ENCODE data around the gene IL32. TPM values are rescaled to one million over a fixed set of nuclear protein-coding genes. Genes with fewer than 3 reads are reported as not detected.

Gene IL32
- total RNA-seq, 1 experiment from 2014 or later, result 89.0 TPM

DNA sequence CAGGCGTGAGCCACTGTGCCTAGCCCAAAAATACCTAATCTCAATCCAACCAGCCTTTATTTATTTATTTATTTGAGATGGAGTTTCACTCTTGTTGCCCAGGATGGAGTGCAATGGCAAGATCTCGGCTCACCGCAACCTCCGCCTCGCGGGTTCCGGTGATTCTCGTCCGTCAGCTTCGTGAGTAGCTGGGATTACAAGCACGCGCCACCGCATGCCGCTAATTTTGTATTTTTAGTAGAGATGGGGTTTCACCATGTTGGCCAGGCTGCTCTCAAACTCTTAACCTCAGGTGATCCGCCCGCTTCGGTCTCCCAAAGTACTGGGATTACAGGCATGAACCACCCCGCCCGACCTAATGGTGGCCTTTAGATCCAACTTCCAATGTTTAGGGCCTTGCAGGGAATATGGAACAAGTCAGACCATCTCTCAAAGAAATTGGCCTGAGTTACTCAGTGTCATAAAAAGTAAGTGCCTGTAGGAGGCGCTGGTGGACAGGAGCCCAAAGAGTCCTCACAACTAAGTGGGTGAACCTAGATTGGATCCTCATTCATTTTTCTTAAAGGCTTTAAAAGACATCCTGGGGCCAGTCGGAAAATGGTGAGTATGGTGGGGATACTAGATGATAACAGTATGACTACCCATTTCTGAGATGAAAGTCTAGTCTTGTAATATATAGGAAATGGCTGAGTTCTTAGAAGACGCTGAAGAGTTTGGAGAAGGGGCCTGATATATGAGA lies 29.0 kb downstream of the IL32 start:
- no peak overlapping the region for H3K27ac Mint-ChIP-seq (ENCODE audit: unreplicated experiment)
- no TSS peak for BruUV-seq (replicated peaks)
- H3K27me3 Mint-ChIP-seq (ENCODE audit: unreplicated experiment), result peaks cover 45% of the 10 kb centered on the region
- TF ChIP-seq, protein P1, sequence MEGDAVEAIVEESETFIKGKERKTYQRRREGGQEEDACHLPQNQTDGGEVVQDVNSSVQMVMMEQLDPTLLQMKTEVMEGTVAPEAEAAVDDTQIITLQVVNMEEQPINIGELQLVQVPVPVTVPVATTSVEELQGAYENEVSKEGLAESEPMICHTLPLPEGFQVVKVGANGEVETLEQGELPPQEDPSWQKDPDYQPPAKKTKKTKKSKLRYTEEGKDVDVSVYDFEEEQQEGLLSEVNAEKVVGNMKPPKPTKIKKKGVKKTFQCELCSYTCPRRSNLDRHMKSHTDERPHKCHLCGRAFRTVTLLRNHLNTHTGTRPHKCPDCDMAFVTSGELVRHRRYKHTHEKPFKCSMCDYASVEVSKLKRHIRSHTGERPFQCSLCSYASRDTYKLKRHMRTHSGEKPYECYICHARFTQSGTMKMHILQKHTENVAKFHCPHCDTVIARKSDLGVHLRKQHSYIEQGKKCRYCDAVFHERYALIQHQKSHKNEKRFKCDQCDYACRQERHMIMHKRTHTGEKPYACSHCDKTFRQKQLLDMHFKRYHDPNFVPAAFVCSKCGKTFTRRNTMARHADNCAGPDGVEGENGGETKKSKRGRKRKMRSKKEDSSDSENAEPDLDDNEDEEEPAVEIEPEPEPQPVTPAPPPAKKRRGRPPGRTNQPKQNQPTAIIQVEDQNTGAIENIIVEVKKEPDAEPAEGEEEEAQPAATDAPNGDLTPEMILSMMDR (IDR thresholded peaks at IDR 0.05; ENCODE audit: unreplicated experiment), result peak; percentile 61
- DNase-seq, result peak; percentile 46
- H3K4me1 Mint-ChIP-seq (ENCODE audit: low read depth, unreplicated experiment), result peaks cover 20% of the 10 kb centered on the region
- CTCF ChIA-PET, result no interaction called here
- no peak overlapping the region for H3K4me3 Mint-ChIP-seq (ENCODE audit: low read depth, unreplicated experiment)
- H3K9me3 Mint-ChIP-seq (ENCODE audit: low read depth, unreplicated experiment), result no peaks in the 10 kb centered on the region
- H3K36me3 Mint-ChIP-seq (ENCODE audit: insufficient read depth, unreplicated experiment), result peaks cover 12% of the 10 kb centered on the region
- intact Hi-C loops (cut with micrococcal nuclease; ENCODE audit: unreplicated experiment), result no loop called here

DNA sequence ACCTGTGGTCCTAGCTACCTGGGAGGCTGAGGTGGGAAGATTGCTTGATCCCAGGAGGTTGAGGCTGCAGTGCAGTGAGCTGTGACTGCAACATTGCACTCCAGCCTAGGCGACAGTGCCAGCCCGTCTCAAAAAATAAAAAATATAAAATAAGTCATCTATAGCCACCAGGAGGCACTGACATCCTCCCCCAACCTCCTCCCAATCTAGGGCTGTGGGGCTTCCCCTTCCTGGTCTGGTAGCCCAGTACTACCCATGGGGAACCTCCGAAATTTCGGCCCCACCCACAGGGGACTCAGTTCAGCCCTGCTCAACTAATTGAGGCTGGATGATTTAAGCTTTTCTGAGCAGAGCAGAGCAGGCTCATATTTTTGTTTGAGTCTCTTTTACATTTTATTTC lies 30.4 kb downstream of the IL32 start:
- H3K4me3 Mint-ChIP-seq (ENCODE audit: low read depth, unreplicated experiment), result no peak overlapping the region
- H3K27me3 Mint-ChIP-seq (ENCODE audit: unreplicated experiment), result peaks cover 50% of the 10 kb centered on the region
- H3K4me1 Mint-ChIP-seq (ENCODE audit: low read depth, unreplicated experiment), result peaks cover 30% of the 10 kb centered on the region
- intact Hi-C loops (cut with micrococcal nuclease; ENCODE audit: unreplicated experiment), result no loop called here
- TF ChIP-seq, protein P1 (IDR thresholded peaks at IDR 0.05; ENCODE audit: unreplicated experiment), result no peak
- peaks cover 18% of the 10 kb centered on the region for H3K36me3 Mint-ChIP-seq (ENCODE audit: insufficient read depth, unreplicated experiment)
- CTCF ChIA-PET, result interaction anchor here (0.6 to 0.9 kb wide), 2 partner anchors 9 to 22 kb away, joined by 3 read pairs; no protein-coding TSS in a partner anchor
- DNase-seq, result no peak
- H3K27ac Mint-ChIP-seq (ENCODE audit: unreplicated experiment), result no peak overlapping the region
- no peaks in the 10 kb centered on the region for H3K9me3 Mint-ChIP-seq (ENCODE audit: low read depth, unreplicated experiment)
- no TSS peak for BruUV-seq (replicated peaks)

DNA sequence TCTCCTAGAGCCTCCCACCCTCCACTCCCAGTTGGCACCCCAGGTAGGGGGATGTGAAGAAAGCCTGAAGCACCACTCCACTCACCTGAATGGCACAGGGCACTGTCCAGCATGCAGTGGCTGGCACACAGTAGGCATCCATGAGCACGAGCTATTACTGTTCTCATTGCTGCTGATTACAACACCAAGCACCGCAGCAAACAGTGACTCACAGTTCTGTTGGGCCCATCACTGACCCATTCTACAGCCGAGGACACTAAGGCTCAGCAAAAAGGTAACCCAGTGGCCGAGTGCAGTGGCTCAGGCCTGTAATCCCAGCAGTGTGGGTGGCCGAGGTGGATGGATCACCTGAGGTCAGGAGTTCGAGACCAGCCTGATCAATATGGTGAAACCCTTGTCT lies 30.9 kb downstream of the IL32 start:
- CTCF ChIA-PET, result interaction anchor here (0.6 to 0.9 kb wide), 2 partner anchors 9 to 21 kb away, joined by 3 read pairs; no protein-coding TSS in a partner anchor
- no peaks in the 10 kb centered on the region for H3K9me3 Mint-ChIP-seq (ENCODE audit: low read depth, unreplicated experiment)
- H3K36me3 Mint-ChIP-seq (ENCODE audit: insufficient read depth, unreplicated experiment), result peaks cover 18% of the 10 kb centered on the region
- peaks cover 30% of the 10 kb centered on the region for H3K4me1 Mint-ChIP-seq (ENCODE audit: low read depth, unreplicated experiment)
- TF ChIP-seq, protein P1 (IDR thresholded peaks at IDR 0.05; ENCODE audit: unreplicated experiment), result no peak
- intact Hi-C loops (cut with micrococcal nuclease; ENCODE audit: unreplicated experiment), result no loop called here
- H3K4me3 Mint-ChIP-seq (ENCODE audit: low read depth, unreplicated experiment), result no peak overlapping the region
- H3K27me3 Mint-ChIP-seq (ENCODE audit: unreplicated experiment), result peaks cover 45% of the 10 kb centered on the region
- H3K27ac Mint-ChIP-seq (ENCODE audit: unreplicated experiment), result no peak overlapping the region
- BruUV-seq (replicated peaks), result no TSS peak
- no peak for DNase-seq

DNA sequence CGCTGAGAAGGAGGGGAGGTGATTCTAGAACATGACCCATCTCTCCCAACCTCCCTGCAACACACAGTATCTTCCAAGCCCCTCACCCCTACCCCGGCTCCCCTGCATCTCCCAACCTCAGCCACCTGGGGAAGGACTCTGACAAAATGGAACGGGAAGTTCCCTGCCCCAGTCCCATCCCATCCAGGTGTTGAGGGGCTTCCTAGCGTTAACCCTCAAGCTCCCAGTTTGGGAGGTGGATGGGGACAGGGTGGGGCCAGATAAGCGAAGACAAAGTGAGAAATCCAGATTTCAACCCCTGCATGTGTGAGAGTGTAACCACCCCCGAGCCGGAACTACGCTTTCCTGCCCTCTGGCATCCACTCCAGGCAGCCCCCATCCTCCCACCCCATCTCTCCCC lies 31.8 kb downstream of the IL32 start:
- Mint-ChIP-seq H3K27ac (ENCODE audit: unreplicated experiment) (no peak overlapping the region), H3K27me3 (ENCODE audit: unreplicated experiment) (peaks cover 36% of the 10 kb centered on the region), H3K36me3 (ENCODE audit: insufficient read depth, unreplicated experiment) (peaks cover 22% of the 10 kb centered on the region), H3K9me3 (ENCODE audit: low read depth, unreplicated experiment) (no peaks in the 10 kb centered on the region), H3K4me3 (ENCODE audit: low read depth, unreplicated experiment) (no peak overlapping the region), H3K4me1 (ENCODE audit: low read depth, unreplicated experiment) (peaks cover 30% of the 10 kb centered on the region)
- intact Hi-C loops (cut with micrococcal nuclease; ENCODE audit: unreplicated experiment), result no loop called here
- BruUV-seq (replicated peaks), result no TSS peak
- TF ChIP-seq, protein P1 (IDR thresholded peaks at IDR 0.05; ENCODE audit: unreplicated experiment), result no peak
- CTCF ChIA-PET, result interaction anchor here (0.6 to 1.4 kb wide), 2 partner anchors 38 to 65 kb away, joined by 4 to 5 read pairs; no protein-coding TSS in a partner anchor
- no peak for DNase-seq

Data from Calu3 (cell line).